Measurements from ENCODE around the gene SUSD1. TPM values are rescaled to one million over a fixed set of nuclear protein-coding genes. Genes with fewer than 3 reads are reported as not detected.

The SUSD1 gene
- polyA plus RNA-seq, 1 donor from 2014 or later: 2.0 TPM

Small RNA genes within 50 kb of the gene (small RNA-seq; reads per million reads assigned to genes)
- gene RF00019: 0 to 1.2 (median 0) reads per million in 3 experiments
- gene RNU6-710P: 0 to 0.16 (median 0.03) reads per million in 3 experiments
- 0.06 to 0.73 (median 0.33) reads per million in 3 experiments for gene RNU6-855P

Other genes starting within 250 kb of the SUSD1 start
- gene PTBP3, start 158.3 kb upstream of the SUSD1 start, polyA plus RNA-seq: 29.7 and 36.1 TPM in 2 replicates
- 7.1 and 9.0 TPM in 2 replicates for gene HSDL2, start 204.8 kb upstream of the SUSD1 start, polyA plus RNA-seq

Measured in neural cell (in vitro differentiated cells).